Measurements from ENCODE around the gene TIMM22.
"Not testable (repeated sequence)": the region's sequence is repeated elsewhere in the genome, so short reads cannot be mapped to it uniquely, and the experiment has no call there.

Gene TIMM22

GRCh38 chr17:1039123-1039507, 42.2 kb downstream of the TIMM22 start:
- no peak for DNase-seq (ENCODE audit: extremely low read depth, low read depth)
- TF ChIP-seq CTCF (IDR thresholded peaks at IDR 0.05; ENCODE audit: low read depth, low read length): no peak

DNA sequence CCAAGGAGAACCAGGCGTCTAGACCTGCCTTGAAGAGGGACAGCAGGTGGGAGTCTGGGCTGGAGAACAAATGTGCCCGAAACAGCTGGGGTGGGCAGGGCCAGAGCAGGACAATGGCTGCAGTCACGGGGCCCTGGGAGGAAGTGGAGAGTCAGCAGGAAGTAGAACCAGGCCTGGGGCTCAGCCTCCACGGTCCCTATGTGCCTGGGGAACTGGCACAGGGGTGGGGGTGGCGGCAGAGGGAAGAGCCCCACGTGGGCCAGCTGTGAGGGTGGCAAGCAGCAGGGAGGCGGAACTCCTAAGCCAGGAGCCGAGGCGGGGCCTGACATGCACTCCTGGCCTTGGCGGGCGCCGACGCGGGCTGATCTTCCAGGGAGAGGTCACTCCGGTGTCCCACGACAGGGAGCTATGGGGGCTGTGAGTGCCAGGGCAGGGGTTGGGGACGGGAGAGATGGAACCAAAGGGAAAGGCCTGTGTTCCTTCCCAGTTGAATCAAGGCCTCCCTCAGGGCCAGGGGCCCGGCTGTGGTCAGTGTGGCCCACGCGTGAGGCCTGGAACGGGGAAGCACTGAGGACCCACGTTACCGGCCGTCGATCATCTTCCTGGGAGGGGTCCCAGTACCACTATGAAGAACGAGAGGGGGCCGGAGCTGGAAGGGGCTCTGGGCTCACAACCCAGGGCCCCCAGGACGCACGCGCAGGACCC, 42.7 kb downstream of the TIMM22 start:
- no peak for DNase-seq (ENCODE audit: extremely low read depth, low read depth)
- no peak for TF ChIP-seq CTCF (IDR thresholded peaks at IDR 0.05; ENCODE audit: low read depth, low read length)

DNA sequence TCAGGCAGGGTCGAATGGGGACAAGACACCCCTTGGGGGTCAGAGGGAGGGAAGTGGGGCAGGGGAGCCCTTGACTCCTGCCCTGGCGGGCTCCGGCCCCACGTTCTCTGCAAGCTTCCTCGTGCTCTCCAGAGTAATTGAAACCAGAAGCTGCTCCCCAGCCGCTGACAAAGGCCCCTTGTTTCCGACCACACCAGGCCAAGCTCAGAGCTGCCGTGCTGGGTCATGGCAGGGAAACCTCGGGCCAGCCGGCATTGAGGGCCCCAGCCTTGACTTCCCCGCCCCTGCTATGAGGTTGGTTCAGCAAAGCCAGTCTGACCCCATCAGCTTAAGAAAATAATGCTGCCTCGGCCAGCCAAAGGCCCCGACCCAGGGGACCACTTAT, 43.3 kb downstream of the TIMM22 start:
- TF ChIP-seq CTCF (IDR thresholded peaks at IDR 0.05; ENCODE audit: low read depth, low read length): no peak

GRCh38 chr17:1041746-1042145, 44.8 kb downstream of the TIMM22 start:
- no peak for TF ChIP-seq CTCF (IDR thresholded peaks at IDR 0.05; ENCODE audit: low read depth, low read length)
- DNase-seq (ENCODE audit: extremely low read depth, low read depth): no peak

More for the DNA sequence above, 43.3 kb downstream of the TIMM22 start:
- no peak for DNase-seq (ENCODE audit: extremely low read depth, low read depth)

GRCh38 chr17:1042486-1042885, 45.6 kb downstream of the TIMM22 start:
- no peak for DNase-seq (ENCODE audit: extremely low read depth, low read depth)
- no peak for TF ChIP-seq CTCF (IDR thresholded peaks at IDR 0.05; ENCODE audit: low read depth, low read length)

DNA sequence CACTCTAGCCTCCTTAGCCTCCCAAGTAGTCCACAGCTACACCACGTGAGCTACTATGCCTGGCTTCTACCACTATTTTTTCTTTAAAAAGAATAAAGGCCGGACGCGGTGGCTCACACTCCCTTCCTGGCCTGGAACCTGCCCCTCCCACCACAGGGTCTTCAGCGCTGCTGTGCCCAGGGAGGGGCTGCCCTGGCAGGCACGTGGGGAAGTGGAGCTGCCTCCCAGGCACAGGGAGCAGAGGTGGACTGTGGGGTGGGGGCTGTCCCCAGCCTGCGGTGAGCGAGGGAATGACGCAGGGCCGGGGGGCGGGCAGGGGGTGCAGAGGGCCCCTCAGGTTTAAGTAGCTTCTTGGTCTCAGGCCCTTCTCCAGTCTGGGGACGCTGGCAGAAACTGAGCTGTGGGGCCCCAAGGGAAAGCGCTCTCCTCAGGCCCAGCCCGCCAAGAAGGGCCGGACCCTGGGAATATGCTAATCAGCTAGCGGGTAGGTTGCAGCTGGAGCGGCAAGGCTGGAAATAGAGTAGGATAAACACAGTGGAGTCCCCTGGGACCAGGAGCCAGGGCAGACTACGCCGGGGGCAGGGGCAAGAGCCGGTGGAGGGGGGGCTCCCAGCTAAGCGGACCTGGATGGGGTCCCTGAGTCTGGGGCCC, 46.8 kb downstream of the TIMM22 start:
- TF ChIP-seq CTCF (IDR thresholded peaks at IDR 0.05; ENCODE audit: low read depth, low read length): no peak
- DNase-seq (ENCODE audit: extremely low read depth, low read depth): no peak

DNA sequence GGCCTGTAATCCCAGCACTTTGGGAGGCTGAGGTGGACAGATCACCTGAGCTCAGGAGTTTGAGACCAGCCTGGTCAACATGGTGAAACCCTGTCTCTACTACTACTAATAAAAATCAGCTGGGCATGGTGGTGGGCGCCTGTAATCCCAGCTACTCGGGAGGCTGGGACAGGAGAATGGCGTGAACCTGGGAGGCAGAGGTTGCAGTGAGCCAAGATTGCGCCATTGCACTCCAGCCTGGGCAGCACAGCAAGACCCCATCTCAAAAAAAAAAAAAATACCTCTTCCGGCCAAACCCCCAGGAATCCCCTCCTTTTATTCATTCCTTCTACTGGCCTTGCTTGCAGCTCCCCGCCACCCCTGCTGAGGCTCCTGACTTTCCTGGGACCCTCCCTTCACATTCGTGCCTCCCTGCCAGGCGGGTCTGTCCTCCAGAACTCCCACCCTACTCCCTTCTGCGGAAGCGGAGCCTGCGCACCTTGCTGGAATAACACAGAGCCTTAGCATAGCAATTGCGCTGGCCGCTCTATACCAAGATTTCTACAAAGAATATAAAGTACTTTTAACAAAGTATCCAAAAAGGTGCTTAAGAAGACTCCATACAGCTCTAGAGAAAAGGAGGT, 47.6 kb downstream of the TIMM22 start:
- not testable (repeated sequence) for DNase-seq (ENCODE audit: extremely low read depth, low read depth)

All from AG09319 (cell line).